Pancreas (tissue), 10 donors: ENCODE measurements around the gene DTWD2. TPM values are rescaled to one million over a fixed set of nuclear protein-coding genes. Genes with fewer than 3 reads are reported as not detected.
A peak's percentile ranks its signal among the peaks of the same experiment; 100 is the strongest.
"Not testable (repeated sequence)": the region's sequence is repeated elsewhere in the genome, so short reads cannot be mapped to it uniquely, and the experiment has no call there.

Experiments
- ATAC-seq, 4 donors: fragments of 200-7000 bp; cut with Tn5 transposase; one replicate each; pipeline versions ENCODE4 v1.8.0 to v1.9.1; 2020; ENCODE audit warnings: mild to moderate bottlenecking in 4 of 4, moderate library complexity in 4 of 4
- DNase-seq, 6 donors: peaks; one replicate each; pipeline ENCODE4 v3.0.0-alpha.2; 2020
- FAIRE-seq: peaks from 2 replicates; lab custom pipeline; 2012; peaks lifted over from hg19 to GRCh38; lab: Jason Lieb, UNC
- H3K27ac ChIP-seq, 4 donors: fragments of 200-600 bp; sonication (generic); 1 replicate in 3 of 4; 2 replicates in 1 of 4; pipeline versions ENCODE4 v1.5.0 to v1.8.0; 2020
- H3K27me3 ChIP-seq, 4 donors: fragments of 200-600 bp; one replicate each; pipeline ENCODE4 v1.8.0; 2021
- H3K36me3 ChIP-seq, 3 donors: fragments of 200-600 bp; sonication (generic) in 1 of 3; one replicate each; pipeline versions ENCODE4 v1.5.0 to v1.8.0; 2020 to 2021
- H3K4me1 ChIP-seq, 3 donors: fragments of 200-600 bp; one replicate each; pipeline ENCODE4 v1.8.0; 2021
- H3K4me3 ChIP-seq, 4 donors: fragments of 200-600 bp; sonication (generic) in 2 of 4; one replicate each; pipeline versions ENCODE4 v1.5.0 to v1.8.0; 2020 to 2021
- H3K9me3 ChIP-seq, 4 donors: fragments of 200-600 bp; one replicate each; pipeline ENCODE4 v1.8.0; 2021
- CTCF ChIP-seq, 4 donors: fragments of 200-600 bp; sonication (generic) in 3 of 4; IDR thresholded peaks; one replicate each; pipeline versions ENCODE4 v1.5.0 to v1.8.0; 2021; ENCODE audit warnings: antibody characterized with exemption in 4 of 4
- WGBS, 2 donors: extraction: QIAGEN DNeasy Blood & Tissue Kit; methylation state at CpG; one replicate each; pipeline ENCODE4 v1.1.7; 2013; 5-methylcytosine and 5-hydroxymethylcytosine counted together
- intact Hi-C, 3 donors: fragments of 100-400 bp; cut with DNase I; formaldehyde crosslinking; loops; one replicate each; pipeline versions ENCODE4 v1.11.1 to v1.14.2; 2022
- polyA plus RNA-seq, 2 donors: library from polyadenylated mRNA; stranded (reverse); fragments of 200-250 nt; gene quantifications; one replicate each; pipeline ENCODE4 v1.2.3, GENCODE V29; 2013
- total RNA-seq, 6 donors: library from RNA; stranded (reverse); fragmentation: NEBNext Ultra II Directional in 4 of 6; extraction: Animal tissue kit (Norgen Biotek cat#: 25700) in 4 of 6; gene quantifications; one replicate each; pipeline versions ENCODE4 v1.2.1 to v1.2.4, GENCODE V29; 2021 to 2023
- donor health status: healthy with polysubstance abuse.
- donor health status: DM: no; HTN: no; CAD: no; lungs with moderate emphysema.
- donor health status: DM: no; HTN: no; CAD: no.
- donor health status: control.
- donor health status: control.
- donor health status: Bipolar disorder and iron deficiency.
- donor health status: DM: yes; HTN: yes; CAD: no.
- donor health status: DM: no; HTN: no; CAD: no.
- donor health status: DM: no; HTN: no; CAD: no.
- donor health status: DM: yes; HTN: yes; CAD: no.

The DTWD2 gene
- total and polyA plus RNA-seq, 8 donors, result 1.8 to 6.9 (median 4.5) TPM

- no peak overlapping the region for H3K27ac ChIP-seq
These were observed 64.9 kb downstream of the DTWD2 start for GRCh38 chr5:118923295-118924005.

GRCh38 chr5:118921866-118922265, 66.5 kb downstream of the DTWD2 start:
- intact Hi-C loops, result no loop called here
- no peaks in the 10 kb centered on the region for H3K9me3 ChIP-seq
- TF ChIP-seq CTCF (IDR thresholded peaks at IDR 0.05), result no peak
- H3K4me1 ChIP-seq, result no peaks in the 10 kb centered on the region
- ATAC-seq, result no peak
- no peak for FAIRE-seq
- H3K27ac ChIP-seq, result no peak overlapping the region
- DNase-seq, result no peak
- no peaks in the 10 kb centered on the region for H3K27me3 ChIP-seq
- peaks cover 0 to 6% (median 0%) of the 10 kb centered on the region in 3 donors for H3K36me3 ChIP-seq
- no peak overlapping the region for H3K4me3 ChIP-seq
- WGBS, 2 donors, result 93 to 94% methylated on average over 2 of the region's 2 CpGs

More at GRCh38 chr5:118923295-118924005, 64.9 kb downstream of the DTWD2 start:
- DNase-seq (no peak), FAIRE-seq (no peak), ATAC-seq (no peak)
- H3K4me1 ChIP-seq, result peaks cover 0 to 2% (median 0%) of the 10 kb centered on the region in 3 donors
- intact Hi-C loops, result no loop called here
- WGBS, 2 donors, result 90 to 92% methylated on average over 15 of the region's 15 CpGs
- H3K4me3 ChIP-seq, result no peak overlapping the region
- peaks cover 0 to 6% (median 0%) of the 10 kb centered on the region in 3 donors for H3K36me3 ChIP-seq
- no peaks in the 10 kb centered on the region for H3K9me3 ChIP-seq
- no peaks in the 10 kb centered on the region for H3K27me3 ChIP-seq
- TF ChIP-seq CTCF (IDR thresholded peaks at IDR 0.05), result no peak

DNA sequence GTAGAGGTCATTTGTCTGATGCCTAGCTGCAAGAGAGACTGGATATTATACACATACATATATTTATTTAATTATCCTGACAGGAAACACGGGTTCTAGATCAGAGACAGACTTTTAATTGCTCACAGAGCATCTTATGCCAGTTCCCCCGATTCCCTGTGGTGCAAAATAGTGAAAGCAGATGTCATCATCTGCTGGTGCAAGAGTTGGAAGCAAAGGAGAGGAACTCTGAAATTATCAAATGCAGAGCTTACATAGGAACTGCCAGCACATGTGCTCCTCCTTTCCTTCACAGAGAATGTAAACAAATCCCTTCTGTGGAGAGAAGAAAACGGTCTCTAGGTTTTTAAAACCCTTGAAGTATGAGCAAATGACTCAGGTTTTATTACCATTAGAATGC, 69.3 kb downstream of the DTWD2 start:
- no peak for TF ChIP-seq CTCF (IDR thresholded peaks at IDR 0.05)
- Histone ChIP-seq H3K27ac (no peak overlapping the region), H3K9me3 (no peaks in the 10 kb centered on the region), H3K27me3 (no peaks in the 10 kb centered on the region), H3K36me3 (no peaks in the 10 kb centered on the region), H3K4me1 (no peaks in the 10 kb centered on the region), H3K4me3 (no peak overlapping the region)
- ATAC-seq, result no peak
- no peak for FAIRE-seq
- WGBS, 2 donors, result 85 to 88% methylated on average over 3 of the region's 3 CpGs
- no peak for DNase-seq
- intact Hi-C loops, result no loop called here

DNA sequence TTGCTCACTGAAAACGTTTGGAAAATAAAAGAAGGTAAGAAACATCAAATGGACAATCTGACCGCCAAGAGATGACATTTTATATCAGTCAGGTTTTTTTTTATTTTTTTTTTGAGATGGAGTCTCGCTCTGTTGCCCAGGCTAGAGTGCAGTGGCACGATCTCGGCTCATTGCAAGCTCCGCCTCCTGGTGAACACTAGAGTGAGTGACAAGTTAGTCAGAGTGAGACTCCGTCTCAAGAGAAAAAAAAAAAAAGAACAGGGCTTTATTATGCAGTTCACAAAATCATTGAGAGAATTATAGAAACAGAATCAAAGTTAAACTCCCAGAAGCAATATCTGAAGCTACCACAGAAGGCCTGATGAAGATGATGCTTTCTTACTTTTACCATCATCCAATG, 70.1 kb downstream of the DTWD2 start:
- intact Hi-C loops, result no loop called here
- no peaks in the 10 kb centered on the region for H3K27me3 ChIP-seq
- FAIRE-seq, result no peak
- H3K4me3 ChIP-seq, result no peak overlapping the region
- no peaks in the 10 kb centered on the region for H3K36me3 ChIP-seq
- no peaks in the 10 kb centered on the region for H3K4me1 ChIP-seq
- no peak for DNase-seq
- WGBS, 2 donors, result 95 to 98% methylated on average over 7 of the region's 7 CpGs
- no peak for TF ChIP-seq CTCF (IDR thresholded peaks at IDR 0.05)
- H3K27ac ChIP-seq, result no peak overlapping the region
- no peaks in the 10 kb centered on the region for H3K9me3 ChIP-seq
- ATAC-seq, result no peak

- 39 to 48% methylated on average over 5 of the region's 5 CpGs for WGBS, 2 donors
- FAIRE-seq, H3K27me3 ChIP-seq: not testable (repeated sequence)
These were observed 80.8 kb downstream of the DTWD2 start for GRCh38 chr5:118907536-118907935.

More at GRCh38 chr5:118907536-118907935, 80.8 kb downstream of the DTWD2 start:
- H3K4me3 ChIP-seq, intact Hi-C loops, H3K36me3 ChIP-seq, H3K9me3 ChIP-seq: not testable (repeated sequence)
- Histone ChIP-seq H3K4me1 (peaks cover 0 to 12% (median 12%) of the 10 kb centered on the region in 3 donors), H3K27ac (peak overlapping the region in 2 of 4 donors; percentile 3 to 15)
- ATAC-seq (peak; percentile 67 to 83 (median 76)), DNase-seq (peak in 1 of 6 donors; percentile 17)
